ENCODE data around the gene ANXA3.

Gene ANXA3

GRCh38 chr4:78599147-78599546, 47.6 kb downstream of the ANXA3 start:
- Histone ChIP-seq H3K27ac (ENCODE audit: low read depth, low read length) (no peak overlapping the region), H3K27me3 (ENCODE audit: insufficient read depth, low read length) (no peaks in the 10 kb centered on the region), H2AFZ (ENCODE audit: low read length, unreplicated experiment) (no peak overlapping the region), H3K79me2 (ENCODE audit: control insufficient read depth, insufficient read depth, low read length, unreplicated experiment) (no peaks in the 10 kb centered on the region), H3K4me1 (ENCODE audit: control insufficient read depth, insufficient read depth, low read length, unreplicated experiment) (no peaks in the 10 kb centered on the region), H3K36me3 (ENCODE audit: insufficient read depth, low read length) (no peaks in the 10 kb centered on the region), H3K4me3 (ENCODE audit: low read depth, low read length) (no peak overlapping the region)

- Histone ChIP-seq H3K79me2 (ENCODE audit: control insufficient read depth, insufficient read depth, low read length, unreplicated experiment) (no peaks in the 10 kb centered on the region), H3K27me3 (ENCODE audit: insufficient read depth, low read length) (no peaks in the 10 kb centered on the region), H3K4me3 (ENCODE audit: low read depth, low read length) (no peak overlapping the region), H2AFZ (ENCODE audit: low read length, unreplicated experiment) (no peak overlapping the region), H3K4me1 (ENCODE audit: control insufficient read depth, insufficient read depth, low read length, unreplicated experiment) (no peaks in the 10 kb centered on the region), H3K36me3 (ENCODE audit: insufficient read depth, low read length) (no peaks in the 10 kb centered on the region), H3K27ac (ENCODE audit: low read depth, low read length) (no peak overlapping the region)
Measured at GRCh38 chr4:78599931-78600375, 48.4 kb downstream of the ANXA3 start.

GRCh38 chr4:78601013-78601412, 49.4 kb downstream of the ANXA3 start:
- no peak overlapping the region for H2AFZ ChIP-seq (ENCODE audit: low read length, unreplicated experiment)
- no peak overlapping the region for H3K27ac ChIP-seq (ENCODE audit: low read depth, low read length)
- no peaks in the 10 kb centered on the region for H3K79me2 ChIP-seq (ENCODE audit: control insufficient read depth, insufficient read depth, low read length, unreplicated experiment)
- H3K36me3 ChIP-seq (ENCODE audit: insufficient read depth, low read length): no peaks in the 10 kb centered on the region
- no peaks in the 10 kb centered on the region for H3K27me3 ChIP-seq (ENCODE audit: insufficient read depth, low read length)
- no peak overlapping the region for H3K4me3 ChIP-seq (ENCODE audit: low read depth, low read length)
- H3K4me1 ChIP-seq (ENCODE audit: control insufficient read depth, insufficient read depth, low read length, unreplicated experiment): no peaks in the 10 kb centered on the region

- Histone ChIP-seq H3K36me3 (ENCODE audit: insufficient read depth, low read length) (no peaks in the 10 kb centered on the region), H3K27ac (ENCODE audit: low read depth, low read length) (no peak overlapping the region), H3K4me3 (ENCODE audit: low read depth, low read length) (no peak overlapping the region), H3K79me2 (ENCODE audit: control insufficient read depth, insufficient read depth, low read length, unreplicated experiment) (no peaks in the 10 kb centered on the region), H3K4me1 (ENCODE audit: control insufficient read depth, insufficient read depth, low read length, unreplicated experiment) (no peaks in the 10 kb centered on the region), H3K27me3 (ENCODE audit: insufficient read depth, low read length) (no peaks in the 10 kb centered on the region), H2AFZ (ENCODE audit: low read length, unreplicated experiment) (no peak overlapping the region)
Measured at GRCh38 chr4:78602334-78602733, 50.8 kb downstream of the ANXA3 start.

GRCh38 chr4:78603384-78603783, 51.8 kb downstream of the ANXA3 start:
- H3K36me3 ChIP-seq (ENCODE audit: insufficient read depth, low read length): no peaks in the 10 kb centered on the region
- H3K4me1 ChIP-seq (ENCODE audit: control insufficient read depth, insufficient read depth, low read length, unreplicated experiment): no peaks in the 10 kb centered on the region
- no peaks in the 10 kb centered on the region for H3K79me2 ChIP-seq (ENCODE audit: control insufficient read depth, insufficient read depth, low read length, unreplicated experiment)
- H3K27ac ChIP-seq (ENCODE audit: low read depth, low read length): no peak overlapping the region
- H3K27me3 ChIP-seq (ENCODE audit: insufficient read depth, low read length): no peaks in the 10 kb centered on the region
- no peak overlapping the region for H2AFZ ChIP-seq (ENCODE audit: low read length, unreplicated experiment)
- no peak overlapping the region for H3K4me3 ChIP-seq (ENCODE audit: low read depth, low read length)

GRCh38 chr4:78604988-78605387, 53.4 kb downstream of the ANXA3 start:
- Histone ChIP-seq H3K4me3 (ENCODE audit: low read depth, low read length) (no peak overlapping the region), H3K27me3 (ENCODE audit: insufficient read depth, low read length) (no peaks in the 10 kb centered on the region), H3K27ac (ENCODE audit: low read depth, low read length) (no peak overlapping the region), H3K79me2 (ENCODE audit: control insufficient read depth, insufficient read depth, low read length, unreplicated experiment) (no peaks in the 10 kb centered on the region), H3K4me1 (ENCODE audit: control insufficient read depth, insufficient read depth, low read length, unreplicated experiment) (no peaks in the 10 kb centered on the region), H2AFZ (ENCODE audit: low read length, unreplicated experiment) (no peak overlapping the region), H3K36me3 (ENCODE audit: insufficient read depth, low read length) (no peaks in the 10 kb centered on the region)

- no peak overlapping the region for H2AFZ ChIP-seq (ENCODE audit: low read length, unreplicated experiment)
- H3K27ac ChIP-seq (ENCODE audit: low read depth, low read length): no peak overlapping the region
- no peaks in the 10 kb centered on the region for H3K27me3 ChIP-seq (ENCODE audit: insufficient read depth, low read length)
- H3K36me3 ChIP-seq (ENCODE audit: insufficient read depth, low read length): no peaks in the 10 kb centered on the region
- H3K79me2 ChIP-seq (ENCODE audit: control insufficient read depth, insufficient read depth, low read length, unreplicated experiment): no peaks in the 10 kb centered on the region
- peaks cover 8% of the 10 kb centered on the region for H3K4me1 ChIP-seq (ENCODE audit: control insufficient read depth, insufficient read depth, low read length, unreplicated experiment)
- no peak overlapping the region for H3K4me3 ChIP-seq (ENCODE audit: low read depth, low read length)
Measured at GRCh38 chr4:78606035-78606434, 54.5 kb downstream of the ANXA3 start.

GRCh38 chr4:78606530-78607095, 55.0 kb downstream of the ANXA3 start:
- H3K27me3 ChIP-seq (ENCODE audit: insufficient read depth, low read length): no peaks in the 10 kb centered on the region
- H3K4me1 ChIP-seq (ENCODE audit: control insufficient read depth, insufficient read depth, low read length, unreplicated experiment): peaks cover 8% of the 10 kb centered on the region
- no peak overlapping the region for H2AFZ ChIP-seq (ENCODE audit: low read length, unreplicated experiment)
- H3K27ac ChIP-seq (ENCODE audit: low read depth, low read length): no peak overlapping the region
- H3K4me3 ChIP-seq (ENCODE audit: low read depth, low read length): no peak overlapping the region
- no peaks in the 10 kb centered on the region for H3K36me3 ChIP-seq (ENCODE audit: insufficient read depth, low read length)
- no peaks in the 10 kb centered on the region for H3K79me2 ChIP-seq (ENCODE audit: control insufficient read depth, insufficient read depth, low read length, unreplicated experiment)

GRCh38 chr4:78608684-78609083, 57.1 kb downstream of the ANXA3 start:
- H2AFZ ChIP-seq (ENCODE audit: low read length, unreplicated experiment): no peak overlapping the region
- peaks cover 8% of the 10 kb centered on the region for H3K4me1 ChIP-seq (ENCODE audit: control insufficient read depth, insufficient read depth, low read length, unreplicated experiment)

GRCh38 chr4:78609580-78609979, 58.0 kb downstream of the ANXA3 start:
- H3K4me3 ChIP-seq (ENCODE audit: low read depth, low read length): no peak overlapping the region
- no peaks in the 10 kb centered on the region for H3K27me3 ChIP-seq (ENCODE audit: insufficient read depth, low read length)
- H3K4me1 ChIP-seq (ENCODE audit: control insufficient read depth, insufficient read depth, low read length, unreplicated experiment): peaks cover 8% of the 10 kb centered on the region
- H2AFZ ChIP-seq (ENCODE audit: low read length, unreplicated experiment): no peak overlapping the region
- no peaks in the 10 kb centered on the region for H3K36me3 ChIP-seq (ENCODE audit: insufficient read depth, low read length)
- no peaks in the 10 kb centered on the region for H3K79me2 ChIP-seq (ENCODE audit: control insufficient read depth, insufficient read depth, low read length, unreplicated experiment)
- H3K27ac ChIP-seq (ENCODE audit: low read depth, low read length): no peak overlapping the region

More at GRCh38 chr4:78608684-78609083, 57.1 kb downstream of the ANXA3 start:
- H3K36me3 ChIP-seq (ENCODE audit: insufficient read depth, low read length): no peaks in the 10 kb centered on the region
- H3K27ac ChIP-seq (ENCODE audit: low read depth, low read length): no peak overlapping the region
- H3K4me3 ChIP-seq (ENCODE audit: low read depth, low read length): no peak overlapping the region
- H3K27me3 ChIP-seq (ENCODE audit: insufficient read depth, low read length): no peaks in the 10 kb centered on the region
- no peaks in the 10 kb centered on the region for H3K79me2 ChIP-seq (ENCODE audit: control insufficient read depth, insufficient read depth, low read length, unreplicated experiment)

GRCh38 chr4:78610546-78611214, 59.1 kb downstream of the ANXA3 start:
- Histone ChIP-seq H3K27ac (ENCODE audit: low read depth, low read length) (no peak overlapping the region), H3K79me2 (ENCODE audit: control insufficient read depth, insufficient read depth, low read length, unreplicated experiment) (no peaks in the 10 kb centered on the region), H3K4me3 (ENCODE audit: low read depth, low read length) (no peak overlapping the region), H3K36me3 (ENCODE audit: insufficient read depth, low read length) (no peaks in the 10 kb centered on the region), H3K4me1 (ENCODE audit: control insufficient read depth, insufficient read depth, low read length, unreplicated experiment) (peaks cover 8% of the 10 kb centered on the region), H3K27me3 (ENCODE audit: insufficient read depth, low read length) (no peaks in the 10 kb centered on the region), H2AFZ (ENCODE audit: low read length, unreplicated experiment) (no peak overlapping the region)

Measured in ACC112 (cell line).